ENCODE measurements around the gene STK32B.

Gene STK32B

DNA sequence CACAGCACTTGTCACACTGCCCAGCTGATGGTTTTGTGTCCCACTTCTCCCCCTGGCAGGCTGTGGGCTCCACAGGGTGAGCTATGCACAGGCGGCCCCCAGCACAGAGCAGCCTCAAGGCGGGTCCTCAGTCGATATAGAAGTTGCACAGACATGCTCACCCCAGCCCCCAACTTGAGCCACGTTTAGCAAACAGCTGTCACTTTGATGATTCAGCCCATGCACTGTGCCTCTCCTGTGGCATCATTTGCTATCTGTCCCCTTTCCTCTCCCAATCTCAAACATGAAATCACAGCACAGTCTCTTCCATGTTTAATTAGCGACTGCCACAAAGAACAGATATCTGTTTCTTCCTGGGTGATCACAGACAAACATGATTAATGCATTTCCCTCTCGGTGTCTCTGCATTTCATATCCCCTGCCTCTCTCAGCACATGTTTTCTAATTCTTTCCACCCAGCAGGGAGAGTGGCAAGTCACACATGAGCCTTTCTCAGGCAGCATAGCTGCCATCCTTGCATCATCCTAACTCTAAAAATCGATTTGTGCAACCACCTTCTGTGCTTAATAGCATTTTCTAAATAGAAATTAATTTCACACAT, 452.2 kb downstream of the STK32B start:
- H3K27me3 Mint-ChIP-seq = peaks cover 8% of the 10 kb centered on the region
- H3K4me3 Mint-ChIP-seq = no peak overlapping the region
- no peaks in the 10 kb centered on the region for H3K4me1 Mint-ChIP-seq
- ATAC-seq (no peak), DNase-seq (no peak)
- no peak overlapping the region for H3K27ac Mint-ChIP-seq
- no peaks in the 10 kb centered on the region for H3K9me3 Mint-ChIP-seq

DNA sequence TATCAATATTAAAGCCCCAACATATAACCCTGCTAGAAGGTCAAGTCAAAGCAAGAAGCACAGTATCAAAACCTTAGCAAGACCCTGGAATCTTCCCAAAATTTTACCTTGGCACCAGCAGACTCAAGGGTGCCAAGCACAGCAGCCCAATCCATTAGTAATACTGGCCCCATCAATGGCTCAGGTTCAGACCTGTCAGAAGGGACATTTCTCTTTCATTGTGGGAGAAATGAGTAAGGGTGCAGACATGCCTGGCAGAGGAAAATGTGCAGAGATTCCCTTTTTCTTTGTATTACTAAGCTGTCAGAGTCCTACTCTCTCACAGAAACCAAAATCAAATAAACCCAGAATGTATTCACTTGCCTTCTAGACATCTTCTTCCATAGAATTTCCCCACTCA, 453.2 kb downstream of the STK32B start:
- Mint-ChIP-seq H3K27me3 (peaks cover 8% of the 10 kb centered on the region), H3K9me3 (no peaks in the 10 kb centered on the region)
- no peak for ATAC-seq

DNA sequence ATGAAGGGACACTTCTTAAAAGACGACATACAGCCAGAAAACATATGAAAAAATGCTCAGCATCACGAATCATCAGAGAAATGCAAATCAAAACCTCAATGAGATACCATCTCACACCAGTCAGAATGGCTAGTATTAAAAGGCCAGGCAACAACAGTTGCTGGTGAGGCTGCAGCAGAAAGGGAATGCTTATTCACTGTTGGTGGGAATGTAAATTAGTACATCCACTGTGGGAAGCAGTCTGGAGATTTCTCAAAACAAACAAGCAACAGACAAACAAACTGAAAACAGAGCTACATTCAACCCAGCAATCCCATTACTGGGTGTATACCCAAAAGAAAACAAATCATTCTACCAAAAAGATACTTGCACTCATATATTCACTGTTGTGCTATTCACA, 459.2 kb downstream of the STK32B start:
- ATAC-seq (no peak), DNase-seq (no peak)
- no peak overlapping the region for H3K27ac Mint-ChIP-seq
- no peak overlapping the region for H3K4me3 Mint-ChIP-seq
- no peaks in the 10 kb centered on the region for H3K4me1 Mint-ChIP-seq
- H3K9me3 Mint-ChIP-seq = no peaks in the 10 kb centered on the region
- H3K27me3 Mint-ChIP-seq = no peaks in the 10 kb centered on the region

More for the DNA sequence above, 453.2 kb downstream of the STK32B start:
- no peak for DNase-seq
- Mint-ChIP-seq H3K27ac (no peak overlapping the region), H3K4me1 (no peaks in the 10 kb centered on the region), H3K4me3 (no peak overlapping the region)

DNA sequence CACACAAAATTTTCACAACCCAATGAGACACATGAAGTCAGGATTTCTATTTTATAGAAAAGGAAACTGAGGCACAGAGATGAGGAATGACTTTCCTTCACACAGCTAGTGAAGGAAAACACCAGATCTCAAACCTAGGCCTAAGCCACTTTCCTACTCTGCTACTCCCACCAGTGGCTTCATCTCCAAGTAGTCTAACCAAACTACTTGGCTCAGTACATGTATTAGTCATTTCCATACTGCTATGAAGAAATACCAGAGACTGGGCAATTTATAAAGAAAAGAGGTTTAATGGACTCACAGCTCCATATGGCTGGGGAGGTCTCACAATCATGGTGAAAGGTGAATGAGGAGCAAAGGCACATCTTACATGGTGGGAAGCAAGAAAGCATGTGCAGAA, 460.5 kb downstream of the STK32B start:
- ATAC-seq = no peak
- no peak overlapping the region for H3K4me3 Mint-ChIP-seq

DNA sequence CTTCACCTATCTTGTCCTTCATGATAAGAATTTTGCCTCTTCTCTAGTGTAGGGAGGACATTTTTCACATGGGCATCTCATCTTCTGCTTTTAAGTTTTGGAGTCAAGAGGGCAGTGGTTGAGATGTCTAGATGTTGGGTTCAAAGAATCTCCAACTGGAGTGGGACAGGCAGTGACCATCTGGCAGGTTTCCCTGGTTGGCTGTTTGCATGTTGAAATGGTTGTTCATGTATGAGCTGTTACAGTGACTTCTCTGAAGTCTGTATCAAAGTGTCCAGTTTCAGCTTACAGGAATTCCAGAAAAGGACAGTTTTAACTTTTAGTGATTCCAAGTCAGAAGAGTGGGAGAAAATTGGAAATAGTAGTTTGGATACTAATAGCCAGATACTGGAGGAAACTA, 464.4 kb downstream of the STK32B start:
- DNase-seq (no peak), ATAC-seq (no peak)
- Mint-ChIP-seq H3K4me3 (no peak overlapping the region), H3K27me3 (no peaks in the 10 kb centered on the region), H3K27ac (no peak overlapping the region), H3K4me1 (no peaks in the 10 kb centered on the region), H3K9me3 (peaks cover 7% of the 10 kb centered on the region in 2 donors)

More for the DNA sequence above, 460.5 kb downstream of the STK32B start:
- DNase-seq = no peak
- Mint-ChIP-seq H3K27me3 (no peaks in the 10 kb centered on the region), H3K9me3 (no peaks in the 10 kb centered on the region), H3K27ac (no peak overlapping the region), H3K4me1 (no peaks in the 10 kb centered on the region)

DNA sequence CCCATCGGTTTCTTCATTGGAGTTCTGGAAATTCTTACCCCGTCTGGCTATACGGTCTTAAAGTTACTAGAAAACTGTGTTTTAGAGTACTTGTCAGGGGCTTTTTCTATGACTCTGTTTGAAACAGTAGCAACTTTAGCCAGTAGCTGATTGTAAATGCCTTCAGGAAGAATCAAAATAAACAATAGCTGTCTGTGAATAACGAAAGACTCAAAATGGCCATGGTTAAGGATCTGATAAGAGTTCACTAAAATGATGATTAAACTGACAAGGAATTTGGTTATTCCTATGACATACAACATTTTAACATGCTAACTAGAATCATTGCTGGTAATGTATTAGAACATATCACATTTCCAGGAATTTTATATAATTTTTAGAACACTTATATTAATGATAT, 466.1 kb downstream of the STK32B start:
- no peaks in the 10 kb centered on the region for H3K27me3 Mint-ChIP-seq
- no peak overlapping the region for H3K4me3 Mint-ChIP-seq
- peaks cover 7 to 15% of the 10 kb centered on the region in 2 donors for H3K9me3 Mint-ChIP-seq
- no peak overlapping the region for H3K27ac Mint-ChIP-seq
- no peaks in the 10 kb centered on the region for H3K4me1 Mint-ChIP-seq
- ATAC-seq = no peak
- no peak for DNase-seq

DNA sequence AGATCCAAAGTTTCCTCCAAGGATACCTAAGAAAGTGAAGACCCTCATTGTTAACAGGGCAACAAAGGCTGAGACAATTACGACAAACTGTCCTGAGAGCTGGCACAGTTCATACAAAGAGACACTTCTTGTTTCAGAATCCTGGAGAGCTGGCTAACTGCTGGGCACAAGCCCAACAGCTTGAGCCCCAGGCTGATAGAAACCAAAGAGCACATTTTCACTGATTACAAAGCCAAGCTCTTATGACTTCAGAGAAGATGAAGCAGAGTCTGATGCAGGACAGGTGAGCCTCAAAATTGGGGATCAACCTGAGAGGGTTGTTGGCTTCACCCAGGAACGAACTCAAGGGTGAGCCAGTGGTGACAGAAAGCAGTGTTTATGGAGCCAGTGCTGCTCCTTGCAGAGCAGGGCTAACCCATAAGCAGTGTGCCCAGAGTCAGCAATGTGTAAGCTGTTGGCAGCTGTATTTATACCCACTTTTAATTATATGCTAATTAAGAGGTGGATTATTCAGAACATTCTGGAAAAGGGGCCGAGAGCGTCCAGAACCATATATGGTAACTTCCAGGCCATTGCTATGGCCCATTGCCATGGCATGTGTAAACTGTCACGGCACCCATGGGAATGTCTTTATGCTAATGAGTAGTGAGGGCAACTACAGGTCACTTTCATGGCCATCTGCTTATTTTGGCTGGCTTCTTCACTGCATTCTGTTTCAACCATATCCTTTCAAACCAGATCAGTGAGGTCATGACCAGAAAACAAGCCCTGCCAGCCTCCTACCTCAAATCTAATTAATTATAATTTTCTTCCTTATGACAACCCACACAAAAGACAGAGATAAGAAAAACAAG, 473.4 kb downstream of the STK32B start:
- no peak for DNase-seq

DNA sequence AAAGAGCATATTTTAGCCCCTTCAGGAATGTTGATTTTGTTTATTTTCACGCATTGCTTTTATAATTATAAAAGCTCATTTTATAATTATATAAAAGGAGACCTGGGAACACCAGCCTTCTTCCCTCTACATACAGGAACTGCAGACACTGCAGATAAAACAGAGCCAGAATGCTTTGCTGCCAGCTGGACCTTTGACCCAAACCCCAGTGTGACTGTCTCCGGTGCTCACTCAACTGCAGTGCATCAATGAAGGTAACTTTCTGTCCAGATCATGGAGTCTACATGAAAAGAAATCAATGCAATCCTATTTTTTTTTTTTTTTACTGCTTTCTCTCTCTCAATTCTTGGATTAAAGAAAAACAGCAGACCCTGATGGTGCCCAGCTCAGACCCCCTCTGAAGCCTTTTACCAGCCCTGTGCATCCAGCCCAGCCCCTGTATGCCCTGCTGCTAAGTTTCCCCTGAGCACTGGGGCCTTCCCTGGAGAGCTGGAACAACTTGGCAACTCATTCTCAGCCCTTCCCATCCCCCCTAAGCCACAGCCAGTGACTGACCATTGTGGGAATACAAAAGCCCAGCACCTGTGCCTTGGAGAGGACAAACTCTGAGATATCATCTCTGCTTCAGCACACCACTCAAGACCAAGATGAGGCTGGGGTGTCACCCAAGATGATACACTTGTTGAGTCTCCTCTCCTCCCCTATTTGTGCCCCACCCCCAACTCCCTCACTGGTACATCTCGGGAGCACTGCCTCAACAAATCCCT, 475.0 kb downstream of the STK32B start:
- ATAC-seq = no peak
- no peak overlapping the region for H3K4me3 Mint-ChIP-seq
- H3K27me3 Mint-ChIP-seq = no peaks in the 10 kb centered on the region
- H3K9me3 Mint-ChIP-seq = peaks cover 4 to 12% of the 10 kb centered on the region in 2 donors
- H3K4me1 Mint-ChIP-seq = no peaks in the 10 kb centered on the region
- DNase-seq = no peak
- H3K27ac Mint-ChIP-seq = no peak overlapping the region

More for the DNA sequence above, 473.4 kb downstream of the STK32B start:
- no peak for ATAC-seq
- Mint-ChIP-seq H3K9me3 (peaks cover 9 to 12% of the 10 kb centered on the region in 2 donors), H3K4me3 (no peak overlapping the region), H3K4me1 (no peaks in the 10 kb centered on the region), H3K27ac (no peak overlapping the region), H3K27me3 (no peaks in the 10 kb centered on the region)

DNA sequence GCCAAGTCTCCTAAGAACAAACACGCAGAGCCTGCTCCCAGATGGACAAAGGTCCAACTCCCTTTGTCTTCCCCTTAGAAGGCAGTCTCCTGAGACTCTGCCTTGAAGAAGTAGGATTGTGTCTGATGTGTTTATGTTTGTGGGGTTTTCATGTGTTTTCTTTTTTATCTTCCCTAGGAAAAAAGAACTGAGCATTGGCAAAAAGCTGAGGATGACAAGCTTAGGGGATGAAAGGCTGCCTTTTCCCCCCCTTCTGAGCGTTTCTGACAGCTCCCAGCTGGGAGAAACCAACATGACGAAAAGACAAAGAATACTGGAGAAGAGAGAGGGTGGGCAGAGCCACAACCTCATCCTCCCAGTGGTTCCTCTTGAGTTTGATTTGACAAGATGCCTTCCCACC, 475.9 kb downstream of the STK32B start:
- no peak overlapping the region for H3K27ac Mint-ChIP-seq
- H3K27me3 Mint-ChIP-seq = no peaks in the 10 kb centered on the region
- no peak for ATAC-seq
- no peak for DNase-seq
- H3K9me3 Mint-ChIP-seq = peaks cover 0 to 12% of the 10 kb centered on the region in 2 donors
- H3K4me1 Mint-ChIP-seq = no peaks in the 10 kb centered on the region
- H3K4me3 Mint-ChIP-seq = no peak overlapping the region

DNA sequence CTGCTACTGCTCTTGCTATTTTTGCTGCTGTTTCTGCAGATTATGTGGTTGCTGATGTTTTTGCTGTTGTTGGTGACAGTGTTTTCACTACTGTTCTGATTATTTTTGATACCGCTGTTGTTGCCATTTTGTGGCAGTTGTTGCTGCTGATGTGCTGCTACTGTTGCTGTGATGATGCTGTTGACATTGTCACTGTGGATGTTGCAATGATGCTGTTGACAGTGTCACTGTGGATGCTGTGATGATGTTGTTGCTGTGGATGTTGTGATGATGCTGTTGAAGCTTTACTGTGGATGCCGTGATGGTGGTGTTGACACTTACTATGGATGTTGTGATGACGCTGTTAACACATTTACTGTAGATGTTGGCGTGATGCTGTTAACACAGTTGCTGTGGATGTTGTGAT, 476.8 kb downstream of the STK32B start:
- no peaks in the 10 kb centered on the region for H3K27me3 Mint-ChIP-seq
- peaks cover 3 to 17% of the 10 kb centered on the region in 2 donors for H3K9me3 Mint-ChIP-seq
- H3K4me1 Mint-ChIP-seq = no peaks in the 10 kb centered on the region
- no peak overlapping the region for H3K4me3 Mint-ChIP-seq
- H3K27ac Mint-ChIP-seq = no peak overlapping the region
- no peak for DNase-seq
- no peak for ATAC-seq

DNA sequence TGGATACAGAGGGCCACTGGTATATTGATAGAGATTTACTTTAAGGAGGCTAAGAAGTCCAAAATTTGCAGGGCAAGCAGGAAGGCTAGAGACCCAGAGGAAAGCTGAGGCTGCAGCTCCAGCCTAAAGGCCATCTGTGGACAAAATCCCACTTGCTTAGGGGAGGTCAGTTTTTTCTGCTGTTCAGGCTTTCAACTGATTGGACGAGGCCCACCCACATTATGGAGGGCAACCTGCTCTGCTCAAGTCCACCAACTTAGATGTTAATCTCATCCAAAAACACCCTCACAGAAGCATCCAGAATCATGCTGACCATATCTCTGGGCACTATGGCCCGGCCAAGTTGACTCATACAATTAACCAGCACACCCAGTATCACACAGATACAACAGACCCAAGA, 480.8 kb downstream of the STK32B start:
- no peaks in the 10 kb centered on the region for H3K27me3 Mint-ChIP-seq
- no peak overlapping the region for H3K4me3 Mint-ChIP-seq
- peaks cover 18 to 46% of the 10 kb centered on the region in 2 donors for H3K9me3 Mint-ChIP-seq
- no peak overlapping the region for H3K27ac Mint-ChIP-seq
- no peaks in the 10 kb centered on the region for H3K4me1 Mint-ChIP-seq
- ATAC-seq (no peak), DNase-seq (no peak)

DNA sequence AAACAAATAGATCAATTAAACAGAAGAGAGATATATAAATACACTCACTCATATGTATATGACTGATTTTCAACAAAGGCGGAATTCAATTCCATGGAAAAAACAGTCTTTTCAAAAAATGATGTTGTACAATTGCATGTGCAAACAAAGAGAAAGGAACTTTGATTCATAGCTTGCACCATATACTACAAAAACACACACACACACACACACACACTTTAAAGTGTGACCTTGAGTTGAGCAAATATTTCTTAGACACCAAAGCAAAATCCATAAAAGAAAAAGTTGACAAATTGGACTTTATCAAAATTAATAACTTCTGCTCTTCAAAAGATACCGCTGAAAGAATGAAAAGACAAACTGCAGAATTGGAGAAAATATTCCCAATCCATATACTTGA, 488.3 kb downstream of the STK32B start:
- H3K4me3 Mint-ChIP-seq = no peak overlapping the region
- no peaks in the 10 kb centered on the region for H3K27me3 Mint-ChIP-seq
- ATAC-seq = no peak
- H3K9me3 Mint-ChIP-seq = peaks cover 5 to 20% of the 10 kb centered on the region in 2 donors
- no peak overlapping the region for H3K27ac Mint-ChIP-seq
- H3K4me1 Mint-ChIP-seq = no peaks in the 10 kb centered on the region
- DNase-seq = no peak

DNA sequence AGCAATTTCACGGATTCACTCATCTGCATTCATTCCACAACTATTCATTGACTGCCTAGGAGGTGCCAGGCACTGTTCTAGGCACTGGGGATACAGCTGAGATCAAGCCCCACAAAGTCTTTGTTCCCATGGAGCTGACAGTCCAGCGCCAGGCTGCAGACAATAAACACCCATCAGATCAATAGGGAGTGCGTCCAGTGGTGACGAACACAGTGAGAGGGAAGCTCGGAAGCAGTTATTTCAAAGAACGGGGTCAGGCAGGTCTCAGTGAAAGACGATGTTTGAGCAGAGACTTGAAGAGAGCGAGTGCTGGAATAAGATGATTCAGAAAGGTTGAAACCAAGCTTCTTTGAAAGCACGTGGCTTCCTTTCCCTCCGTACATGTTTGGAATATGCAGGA, 489.9 kb downstream of the STK32B start:
- H3K9me3 Mint-ChIP-seq = peaks cover 4 to 13% of the 10 kb centered on the region in 2 donors
- no peaks in the 10 kb centered on the region for H3K4me1 Mint-ChIP-seq
- no peak for ATAC-seq
- no peak for DNase-seq
- H3K27me3 Mint-ChIP-seq = no peaks in the 10 kb centered on the region
- no peak overlapping the region for H3K4me3 Mint-ChIP-seq
- no peak overlapping the region for H3K27ac Mint-ChIP-seq

DNA sequence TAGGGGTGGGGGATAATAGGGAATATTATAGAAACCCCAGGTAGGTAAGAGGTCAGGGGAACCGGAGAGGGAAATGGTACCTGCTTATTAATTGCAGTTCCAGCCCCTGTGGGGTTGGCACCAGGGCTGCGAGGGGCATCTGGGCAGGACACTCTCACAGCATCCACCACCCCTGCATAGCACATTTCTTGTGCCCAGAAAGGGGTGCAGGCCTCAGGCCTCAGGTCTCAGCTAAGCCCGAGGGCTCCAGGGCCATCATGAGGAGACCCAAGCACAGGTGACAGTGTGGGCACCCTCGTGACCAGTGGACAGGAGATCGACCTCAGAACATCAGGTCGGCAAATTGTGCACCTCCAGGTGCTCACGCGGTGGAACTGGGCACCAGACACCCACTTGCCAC, 492.4 kb downstream of the STK32B start:
- Mint-ChIP-seq H3K4me3 (no peak overlapping the region), H3K9me3 (peaks cover 4 to 7% of the 10 kb centered on the region in 2 donors), H3K27ac (no peak overlapping the region), H3K27me3 (no peaks in the 10 kb centered on the region), H3K4me1 (no peaks in the 10 kb centered on the region)
- DNase-seq = no peak
- no peak for ATAC-seq

DNA sequence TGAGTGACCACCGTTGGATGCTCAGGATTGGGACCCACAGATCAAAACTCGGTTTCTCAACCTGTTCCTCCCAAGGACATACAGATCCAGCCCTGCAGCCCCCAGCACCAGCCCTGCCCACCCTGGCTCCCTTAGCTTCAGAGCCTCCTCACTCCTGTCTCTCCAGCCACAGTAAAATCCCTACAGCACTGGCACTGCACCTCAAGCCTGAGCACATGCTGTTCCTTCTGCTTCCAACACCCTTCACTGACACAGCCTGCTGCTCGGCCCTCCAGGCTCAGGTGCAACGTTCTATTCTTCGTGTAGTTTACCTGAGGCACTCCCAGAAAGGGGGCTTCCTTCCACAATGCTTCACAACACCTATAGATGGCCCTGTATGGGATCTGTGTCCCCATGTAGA, 493.5 kb downstream of the STK32B start:
- no peaks in the 10 kb centered on the region for H3K4me1 Mint-ChIP-seq
- H3K27me3 Mint-ChIP-seq = no peaks in the 10 kb centered on the region
- no peak overlapping the region for H3K27ac Mint-ChIP-seq
- H3K9me3 Mint-ChIP-seq = peaks cover 6 to 10% of the 10 kb centered on the region in 2 donors
- ATAC-seq = no peak
- no peak overlapping the region for H3K4me3 Mint-ChIP-seq
- DNase-seq = no peak

DNA sequence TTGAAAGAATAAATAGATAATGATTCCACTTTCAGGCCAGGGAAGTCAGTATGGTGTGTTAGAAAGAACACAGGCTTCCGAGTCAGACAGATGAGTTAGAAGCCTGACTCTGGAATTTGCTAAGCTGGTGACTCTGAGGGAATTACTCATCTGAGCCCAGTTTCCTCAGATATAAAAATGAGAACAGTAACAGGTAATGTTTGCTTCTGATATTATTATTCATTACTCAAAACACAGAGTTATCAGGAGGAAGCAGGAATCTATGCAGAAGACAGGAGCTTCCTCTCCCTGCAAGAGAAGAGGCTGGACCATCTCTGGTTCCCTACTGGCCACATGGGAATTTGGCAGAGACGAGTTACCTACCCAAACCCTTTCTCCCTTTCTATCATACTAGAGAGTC, 494.0 kb downstream of the STK32B start:
- H3K27me3 Mint-ChIP-seq = no peaks in the 10 kb centered on the region
- no peaks in the 10 kb centered on the region for H3K4me1 Mint-ChIP-seq
- no peak overlapping the region for H3K4me3 Mint-ChIP-seq
- H3K9me3 Mint-ChIP-seq = peaks cover 11 to 15% of the 10 kb centered on the region in 2 donors
- ATAC-seq = no peak
- no peak overlapping the region for H3K27ac Mint-ChIP-seq
- DNase-seq = no peak

Measured in stimulated activated naive CD8-positive, alpha-beta T cell treated with anti-CD3 and anti-CD28 coated beads, Interleukin-15, amount 100 ng/mL, for 72 hours (primary cell).